ENCODE measurements around the gene CDC16.
A peak's percentile ranks its signal among the peaks of the same experiment; 100 is the strongest.
"Not testable (repeated sequence)": the region's sequence is repeated elsewhere in the genome, so short reads cannot be mapped to it uniquely, and the experiment has no call there.

The CDC16 gene

DNA sequence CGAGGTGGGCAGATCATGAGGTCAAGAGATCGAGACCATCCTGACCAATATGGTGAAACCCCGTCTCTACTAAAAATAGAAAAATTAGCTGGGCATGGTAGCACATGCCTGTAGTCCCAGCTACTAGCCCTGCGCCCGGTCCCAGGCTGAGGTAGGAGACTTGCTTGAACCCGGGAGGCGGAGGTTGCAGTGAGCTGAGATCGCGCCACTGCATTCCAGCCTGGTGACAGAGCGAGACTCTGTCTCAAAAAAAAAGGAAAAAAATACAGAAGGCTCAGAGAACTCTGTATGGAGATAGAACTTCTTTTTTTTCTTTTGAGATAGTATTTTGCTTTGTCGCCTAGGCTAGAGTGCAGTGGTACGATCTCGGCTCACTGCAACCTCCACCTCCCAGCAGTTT is 29.6 kb downstream of the CDC16 start:
- not testable (repeated sequence) for DNase-seq (ENCODE audit: low read depth)

- DNase-seq (ENCODE audit: low read depth) = no peak
Measured at GRCh38 chr13:114264886-114265611, 30.4 kb downstream of the CDC16 start.

DNA sequence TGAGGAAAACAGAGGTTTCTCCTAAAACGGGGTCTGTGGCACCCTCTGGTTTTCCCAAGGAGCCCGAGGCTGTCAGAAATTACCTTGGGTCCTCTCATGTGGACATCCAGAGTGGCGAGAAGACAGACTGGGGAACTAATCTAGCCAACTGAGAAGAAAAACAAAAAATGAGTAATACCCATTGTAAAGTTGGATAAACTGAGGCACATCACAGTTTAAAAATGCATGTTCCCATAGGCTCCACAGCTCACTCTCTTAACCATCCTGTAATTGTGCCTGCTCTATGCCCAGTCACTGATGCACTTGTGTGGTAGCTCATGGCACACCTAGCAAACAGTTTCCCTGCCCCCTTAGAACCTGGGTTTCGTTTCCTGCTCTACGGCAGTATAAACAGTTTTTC is 31.5 kb downstream of the CDC16 start:
- no peak for DNase-seq (ENCODE audit: low read depth)

GRCh38 chr13:114268344-114269280 is 33.9 kb downstream of the CDC16 start:
- no peak for DNase-seq (ENCODE audit: low read depth)

DNA sequence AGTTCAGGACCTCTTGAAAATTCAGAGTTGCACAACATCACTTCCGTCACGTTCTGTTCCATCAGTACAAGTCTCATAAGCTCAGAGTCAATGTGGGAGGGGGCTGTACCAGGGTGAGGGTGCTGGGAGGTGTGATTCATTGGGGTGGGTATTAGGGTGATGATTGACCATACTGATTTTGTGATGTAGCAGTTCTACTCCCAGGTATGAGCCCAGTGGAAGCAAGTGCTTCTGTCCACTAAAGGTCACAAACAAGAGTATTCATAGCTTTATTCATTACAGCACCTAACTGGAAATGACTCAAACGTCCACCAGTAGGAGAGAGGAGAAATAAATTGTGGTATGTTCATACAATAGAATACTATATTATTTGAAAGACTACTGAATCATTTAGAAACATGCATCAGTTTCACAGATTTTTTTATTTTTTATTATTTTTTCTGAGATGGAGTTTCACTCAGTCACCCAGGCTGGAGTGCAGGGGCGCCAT is 34.6 kb downstream of the CDC16 start:
- no peak for DNase-seq (ENCODE audit: low read depth)

GRCh38 chr13:114272977-114273376 is 38.3 kb downstream of the CDC16 start:
- DNase-seq (ENCODE audit: low read depth) = no peak

DNA sequence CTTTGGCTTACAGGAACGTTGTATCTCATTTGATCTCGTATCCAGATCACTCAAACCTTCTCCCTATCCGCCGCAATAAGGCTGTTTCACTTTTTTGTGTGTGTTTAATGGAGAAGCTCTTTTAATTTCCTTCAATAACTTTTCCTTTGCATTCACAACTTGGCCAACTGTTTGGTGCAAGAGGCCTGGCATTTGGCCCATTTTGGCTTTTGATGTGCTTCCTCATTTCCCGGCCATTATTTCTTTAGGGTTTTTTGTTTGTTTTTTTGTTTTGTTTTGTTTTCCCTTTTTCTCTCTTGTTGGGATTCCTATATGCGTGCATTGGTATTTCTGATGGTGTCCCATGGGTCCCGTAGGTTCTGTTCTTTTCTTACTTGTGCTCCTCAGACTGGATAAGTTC is 40.6 kb downstream of the CDC16 start:
- DNase-seq (ENCODE audit: low read depth) = no peak

- DNase-seq (ENCODE audit: low read depth) = no peak
Measured at GRCh38 chr13:114279146-114279545, 44.4 kb downstream of the CDC16 start.

DNA sequence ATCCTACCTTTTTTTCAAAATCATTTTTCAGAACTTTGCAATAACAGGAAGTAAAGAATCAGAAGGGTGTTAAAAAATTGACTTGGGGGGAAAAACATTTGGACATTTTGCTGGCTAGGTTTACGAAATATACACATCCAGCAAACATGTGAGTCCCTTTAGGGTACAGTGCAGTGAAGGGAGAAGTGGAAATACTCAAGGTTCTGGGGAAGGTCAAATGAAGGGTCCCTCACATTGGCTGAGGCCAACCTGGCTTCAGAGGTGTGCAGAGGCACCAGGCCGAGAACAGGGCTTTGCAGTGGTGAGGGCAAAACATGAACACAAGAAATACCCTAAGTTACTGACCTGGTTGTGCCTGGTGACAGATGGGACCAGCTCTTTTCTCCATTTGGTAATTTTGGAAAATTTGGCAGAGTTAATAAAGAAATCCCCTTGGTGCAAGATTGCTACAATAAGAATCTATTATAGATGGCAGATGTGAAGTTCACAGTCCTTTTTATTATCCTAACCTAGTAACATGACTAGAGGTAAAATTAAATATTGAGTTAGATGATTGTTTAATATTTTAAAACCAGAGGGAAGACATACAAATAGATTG is 45.2 kb downstream of the CDC16 start:
- no peak for DNase-seq (ENCODE audit: low read depth)

GRCh38 chr13:114281351-114282040 is 46.8 kb downstream of the CDC16 start, which contains the start of gene UPF3A:
Gene UPF3A, plus strand, starts transcription at chr13:114281601. Its CDS starts 39 bp downstream, at chr13:114281640.
- DNase-seq (ENCODE audit: low read depth) = peak; percentile 85

DNA sequence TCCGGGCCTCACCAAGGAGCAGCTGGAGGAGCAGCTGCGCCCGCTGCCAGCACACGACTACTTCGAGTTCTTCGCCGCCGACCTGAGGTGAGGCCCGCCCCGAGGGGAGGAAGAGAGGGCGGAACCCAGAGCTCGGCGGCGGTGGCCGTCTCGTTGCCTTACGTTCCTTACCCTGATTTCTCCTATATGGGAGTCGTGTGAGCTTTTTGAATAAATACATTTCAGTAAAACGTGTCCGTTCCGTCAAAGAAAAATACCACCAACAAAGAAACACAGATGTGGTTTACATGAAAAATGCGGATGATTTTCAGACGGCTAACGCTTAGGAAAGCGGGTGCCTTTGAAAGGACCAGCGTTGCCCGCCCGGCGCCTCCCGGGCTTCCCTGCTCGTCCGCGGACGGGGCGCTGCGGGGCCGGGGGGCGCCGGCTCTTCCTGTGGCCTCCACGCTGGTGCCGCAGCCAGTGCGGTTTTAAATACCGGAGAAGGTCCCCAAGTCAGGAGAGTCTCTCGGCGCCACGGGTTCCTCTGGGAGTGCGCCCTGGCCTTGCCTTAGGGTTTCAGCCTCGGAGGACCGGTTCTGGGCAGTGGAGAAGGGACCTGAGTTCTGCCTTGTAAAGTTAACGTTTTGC is 47.5 kb downstream of the CDC16 start:
- peak; percentile 56 for DNase-seq (ENCODE audit: low read depth)

DNA sequence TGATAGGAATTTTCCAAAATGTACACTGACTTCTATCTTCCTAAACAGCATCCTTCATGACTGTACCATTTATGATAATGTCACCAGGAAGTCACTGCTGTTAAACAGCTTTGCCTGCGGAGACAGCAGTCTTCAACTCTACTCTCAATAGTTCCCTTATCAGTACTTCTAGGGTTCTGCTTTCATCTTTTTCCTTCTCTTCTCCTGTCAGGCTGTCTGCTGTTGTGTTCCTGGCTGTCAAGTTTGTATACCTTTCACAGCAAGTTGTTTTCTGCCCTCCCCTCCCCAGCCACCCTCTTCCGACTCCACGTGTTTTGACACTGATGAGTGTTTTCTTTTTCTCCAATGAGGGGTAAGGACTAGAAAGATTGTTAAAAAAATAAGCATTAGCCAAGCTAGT is 48.9 kb downstream of the CDC16 start:
- DNase-seq (ENCODE audit: low read depth) = no peak

GRCh38 chr13:114284680-114285079 is 50.0 kb downstream of the CDC16 start:
- no peak for DNase-seq (ENCODE audit: low read depth)

DNA sequence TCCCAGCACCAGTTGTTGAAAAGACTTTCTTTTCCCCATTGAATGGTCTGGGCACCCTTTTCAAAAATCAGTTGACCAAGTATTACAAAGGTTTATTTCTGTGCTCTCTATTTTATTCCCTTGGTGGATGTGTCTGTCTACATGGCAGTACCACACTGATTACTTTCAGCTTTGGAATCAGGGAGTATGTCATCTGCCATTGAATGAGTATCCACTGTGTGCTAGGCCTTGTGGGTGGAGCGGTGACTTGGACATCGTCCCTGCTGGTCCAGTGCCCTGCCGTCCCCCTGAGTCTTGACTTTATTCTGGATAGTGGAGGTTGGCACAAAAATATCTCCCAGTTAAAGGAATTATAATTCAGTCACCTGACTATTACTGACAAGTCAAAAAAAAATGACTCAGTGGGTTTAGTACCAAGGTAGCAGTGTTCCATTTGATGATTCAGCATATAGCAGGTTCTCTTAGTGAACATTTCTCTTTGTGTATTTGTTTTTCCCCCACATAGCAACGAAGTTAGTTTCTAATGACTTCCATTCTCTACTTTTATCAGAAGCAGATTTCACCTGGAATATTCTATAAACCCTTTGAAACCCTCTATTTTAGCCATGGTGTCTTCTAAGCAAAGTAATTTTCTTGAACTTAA is 50.6 kb downstream of the CDC16 start:
- no peak for DNase-seq (ENCODE audit: low read depth)

- DNase-seq (ENCODE audit: low read depth) = no peak
Measured at GRCh38 chr13:114286808-114287207, 52.1 kb downstream of the CDC16 start.

DNA sequence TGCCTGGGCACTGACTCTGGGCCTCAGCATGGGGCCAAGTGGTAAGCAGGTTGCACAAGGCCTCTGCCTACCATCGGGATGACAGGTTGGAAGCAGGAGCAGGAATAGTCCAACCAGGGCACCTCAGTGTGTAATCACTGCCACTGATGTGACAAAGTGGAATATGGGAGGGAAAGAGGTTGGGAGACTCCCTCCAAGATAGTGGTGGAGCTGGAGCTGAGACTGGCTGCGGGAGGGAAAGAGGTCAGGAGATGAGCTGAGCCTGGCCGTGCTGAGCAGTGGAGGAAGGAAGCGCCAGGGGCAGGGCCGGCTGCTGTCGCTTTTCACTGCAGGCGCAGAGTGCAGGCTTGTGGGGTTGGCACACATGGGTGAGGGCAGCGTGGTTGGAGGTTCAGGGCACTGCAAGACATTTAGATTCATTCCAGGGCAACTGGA is 53.5 kb downstream of the CDC16 start:
- no peak for DNase-seq (ENCODE audit: low read depth)

DNA sequence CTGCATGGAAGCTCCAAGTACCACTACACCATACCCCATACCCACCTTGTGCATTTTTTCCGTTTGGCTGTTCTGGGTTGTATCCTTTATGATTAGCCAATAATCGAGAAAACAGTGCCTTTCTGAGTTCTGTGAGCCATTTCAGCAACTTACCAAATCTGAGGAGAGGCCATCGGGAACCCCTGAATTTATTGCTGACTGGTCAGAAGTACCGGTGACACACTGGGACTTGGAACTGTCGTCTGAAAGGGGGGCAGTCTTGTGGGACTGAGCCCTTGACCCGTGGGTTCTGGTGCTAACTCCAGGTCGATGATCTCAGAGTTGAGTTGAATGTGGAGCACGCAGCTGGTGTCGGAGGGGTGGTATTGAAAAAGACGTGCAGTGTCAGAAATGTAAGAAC is 61.8 kb downstream of the CDC16 start:
- DNase-seq (ENCODE audit: low read depth) = no peak

GRCh38 chr13:114296902-114297301 is 62.2 kb downstream of the CDC16 start:
- no peak for DNase-seq (ENCODE audit: low read depth)

- no peak for DNase-seq (ENCODE audit: low read depth)
Measured at GRCh38 chr13:114298866-114299265, 64.2 kb downstream of the CDC16 start.

DNA sequence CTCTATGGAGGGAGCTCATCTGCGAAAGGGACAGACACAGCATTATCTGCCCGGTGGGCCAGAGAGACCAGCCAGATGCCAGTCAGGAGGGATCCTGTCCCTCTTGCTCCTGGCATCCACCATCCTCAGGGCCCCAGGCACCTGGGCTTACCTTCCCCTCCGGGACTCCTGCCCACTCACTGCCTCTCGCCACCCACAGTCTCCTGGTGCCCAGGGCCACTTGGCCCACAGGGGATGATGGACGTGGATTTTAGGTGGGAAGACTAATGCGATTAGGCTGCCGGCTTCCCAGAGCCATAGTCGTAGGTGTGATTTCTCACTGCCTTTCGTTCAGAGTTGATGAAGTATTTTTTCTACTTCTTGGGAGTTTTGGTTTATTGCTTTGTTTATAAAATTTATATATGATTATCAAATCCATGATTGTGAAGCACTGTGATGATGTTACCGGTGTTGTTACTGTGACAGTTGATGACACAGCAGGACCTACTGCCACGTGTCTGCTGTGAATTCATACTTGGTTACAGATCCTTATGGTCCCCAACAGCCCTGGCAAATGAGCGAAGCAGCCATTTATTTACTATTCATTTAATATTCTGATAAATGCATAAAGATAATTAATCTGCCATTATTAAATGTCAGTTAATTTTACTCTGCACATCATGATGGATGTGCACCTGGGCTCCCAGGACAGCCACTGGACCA is 65.1 kb downstream of the CDC16 start:
- no peak for DNase-seq (ENCODE audit: low read depth)

Data from activated T-cell treated with anti-CD3 and anti-CD28 coated beads for 1 hour (primary cell).